HepG2 (cell line): ENCODE measurements around the gene TMBIM6. TPM values are rescaled to one million over a fixed set of nuclear protein-coding genes. Genes with fewer than 3 reads are reported as not detected.

Source experiments
- ARID4A ChIP-seq: sonication (generic); formaldehyde crosslinking; IDR thresholded peaks from 2 replicates; pipeline ENCODE4 v1.5.0; 2020; ENCODE audit warnings: mild to moderate bottlenecking, missing genetic modification reagents, borderline replicate concordance
- BORCS8-MEF2B ChIP-seq: sonication (generic); formaldehyde crosslinking; IDR thresholded peaks from 2 replicates; pipeline ENCODE4 v1.8.0; 2022; ENCODE audit warnings: mild to moderate bottlenecking, missing genetic modification reagents
- CBX5 ChIP-seq: sonication (generic); formaldehyde crosslinking; IDR thresholded peaks from 2 replicates; pipeline ENCODE4 v1.4.0; 2020; ENCODE audit warnings: missing genetic modification reagents, borderline replicate concordance
- CC2D1A ChIP-seq: sonication (generic); formaldehyde crosslinking; IDR thresholded peaks from 2 replicates; pipeline ENCODE4 v1.8.1; 2023; ENCODE audit warnings: mild to moderate bottlenecking, missing genetic modification reagents
- E2F5 ChIP-seq: sonication (generic); formaldehyde crosslinking; conservative IDR thresholded peaks from 2 replicates; pipeline ENCODE4 v1.4.0; 2020; ENCODE audit warnings: missing genetic modification reagents
- ETV6 ChIP-seq: sonication (generic); formaldehyde crosslinking; conservative IDR thresholded peaks from 2 replicates; pipeline ENCODE4 v1.4.0; 2020; ENCODE audit warnings: missing genetic modification reagents
- HIVEP1 ChIP-seq: sonication (generic); formaldehyde crosslinking; IDR thresholded peaks from 2 replicates; pipeline ENCODE4 v1.4.0; 2020; ENCODE audit warnings: mild to moderate bottlenecking, missing genetic modification reagents
- HNF1B ChIP-seq: sonication (generic); formaldehyde crosslinking; IDR thresholded peaks from 2 replicates; pipeline ENCODE4 v1.5.1; 2020; ENCODE audit warnings: mild to moderate bottlenecking, moderate library complexity, missing genetic modification reagents
- IRF1 ChIP-seq: sonication (generic); formaldehyde crosslinking; IDR thresholded peaks from 2 replicates; pipeline ENCODE4 v1.4.0; 2020; ENCODE audit warnings: low read depth, mild to moderate bottlenecking, missing genetic modification reagents
- JDP2 ChIP-seq: sonication (generic); formaldehyde crosslinking; IDR thresholded peaks from 2 replicates; pipeline ENCODE4 v1.8.1; 2022; ENCODE audit warnings: missing genetic modification reagents, borderline replicate concordance
- KLF16 ChIP-seq, 2 experiments: sonication (generic) in 1 of 2; formaldehyde crosslinking in 1 of 2; IDR thresholded peaks; 2 replicates each; pipeline versions ENCODE4 v1.6.1 to v1.8.0; 2016 to 2023; ENCODE audit warnings: missing genetic modification reagents in 2 of 2, missing compliant biosample characterization in 1 of 2
- MXI1 ChIP-seq: IDR thresholded peaks from 3 replicates; pipeline ENCODE4 v1.6.1; 2012; ENCODE audit warnings: low read depth, low read length, inconsistent platforms, borderline replicate concordance
- NCOA5 ChIP-seq: sonication (generic); formaldehyde crosslinking; IDR thresholded peaks from 2 replicates; pipeline ENCODE4 v1.4.0; 2020; ENCODE audit warnings: missing genetic modification reagents
- NFE2L1 ChIP-seq: sonication (generic); formaldehyde crosslinking; IDR thresholded peaks from 2 replicates; pipeline ENCODE4 v1.4.0; 2020; ENCODE audit warnings: missing genetic modification reagents, mild to moderate bottlenecking, borderline replicate concordance
- NR2C2 ChIP-seq: sonication (generic); formaldehyde crosslinking; IDR thresholded peaks from 2 replicates; pipeline ENCODE4 v1.4.0; 2020; ENCODE audit warnings: missing genetic modification reagents, mild to moderate bottlenecking, moderate library complexity, borderline replicate concordance
- REXO4 ChIP-seq: sonication (generic); formaldehyde crosslinking; IDR thresholded peaks from 2 replicates; pipeline ENCODE4 v1.8.0; 2022; ENCODE audit warnings: missing genetic modification reagents, mild to moderate bottlenecking, borderline replicate concordance
- SOX6 ChIP-seq, 2 experiments: fragments of 450-650 bp in 1 of 2; sonication (generic) in 1 of 2; formaldehyde crosslinking in 1 of 2; IDR thresholded peaks; 2 replicates each; pipeline versions ENCODE4 v1.4.0 to v1.6.1; 2017 to 2020; ENCODE audit warnings: antibody characterized with exemption in 1 of 2, mild to moderate bottlenecking in 1 of 2, missing genetic modification reagents in 1 of 2
- TEAD3 ChIP-seq: optimal IDR thresholded peaks from 2 replicates; pipeline ENCODE3; 2016; ENCODE audit warnings: borderline replicate concordance
- ZNF263 ChIP-seq: sonication (generic); formaldehyde crosslinking; IDR thresholded peaks from 2 replicates; pipeline ENCODE4 v1.4.0; 2020; ENCODE audit warnings: missing genetic modification reagents
- ZNF33A ChIP-seq: sonication (generic); formaldehyde crosslinking; IDR thresholded peaks from 2 replicates; pipeline ENCODE4 v1.5.1; 2020; ENCODE audit warnings: missing genetic modification reagents, mild to moderate bottlenecking, moderate library complexity, borderline replicate concordance
- ZNF660 ChIP-seq: sonication (generic); formaldehyde crosslinking; IDR thresholded peaks from 2 replicates; pipeline ENCODE4 v1.5.1; 2020; ENCODE audit warnings: mild to moderate bottlenecking, low read depth, missing genetic modification reagents, borderline replicate concordance
- ZNF724P ChIP-seq: sonication (generic); formaldehyde crosslinking; IDR thresholded peaks from 2 replicates; pipeline ENCODE4 v1.8.0; 2022; ENCODE audit warnings: missing genetic modification reagents, borderline replicate concordance
- ZSCAN9 ChIP-seq: IDR thresholded peaks from 2 replicates; pipeline ENCODE4 v1.6.1; 2016; ENCODE audit warnings: borderline replicate concordance
- polyA plus RNA-seq, 8 experiments: library from polyadenylated mRNA; depleted of rRNA in 3 of 8; stranded (reverse) in 7 of 8; unstranded in 1 of 8; fragments of >200 nt; fragmentation: Illumina TruSeq in 4 of 8; extraction: Trizol in 4 of 8; gene quantifications; 2 replicates each; pipeline versions ENCODE4 v1.2.1 to v1.2.3, GENCODE V29; 2011 to 2016; ENCODE audit warnings: low read depth in 4 of 8, missing spikeins in 1 of 8, mixed read lengths in 1 of 8; ENCODE audit not compliant: insufficient read depth in 1 of 8
- total RNA-seq, 5 experiments: library from RNA; depleted of rRNA; stranded (reverse); fragments of >200 nt; fragmentation: Illumina TruSeq; extraction: Trizol; gene quantifications; 2 replicates each; pipeline ENCODE4 v1.2.3, GENCODE V29; 2016; ENCODE audit warnings: low read depth in 1 of 5

The TMBIM6 gene
- total and polyA plus RNA-seq, 2 of the 13 experiments (the other 11 are each of a cell fraction or from before 2014, with no cell fraction given), result 412 to 468 TPM

- no peak for TF ChIP-seq MXI1
- no peak for TF ChIP-seq CC2D1A (CRISPR knock-in tag)
- TF ChIP-seq NR2C2, result no peak
- TF ChIP-seq CBX5 (CRISPR knock-in tag), result 0 out of 2 replicates have a peak, but pooled peaks have one; percentile 33
- TF ChIP-seq NCOA5, result no peak
- no peak for TF ChIP-seq ETV6 (CRISPR knock-in tag)
- no peak for TF ChIP-seq NFE2L1 (CRISPR knock-in tag)
- TF ChIP-seq E2F5 (CRISPR knock-in tag), result no peak
- TF ChIP-seq ZNF263, result no peak
- TF ChIP-seq HIVEP1 (CRISPR knock-in tag), result no peak
- no peak for TF ChIP-seq BORCS8-MEF2B (CRISPR knock-in tag)
- no peak for TF ChIP-seq IRF1 (CRISPR knock-in tag)
- no peak for TF ChIP-seq ZNF724P
- TF ChIP-seq REXO4, result no peak
- peak; percentile 25; the same call in 1 of the 2 replicates for TF ChIP-seq HNF1B (CRISPR knock-in tag)
- TF ChIP-seq ZNF33A (CRISPR knock-in tag), result no peak
- TF ChIP-seq TEAD3 (CRISPR knock-in tag), result peak; percentile 68
- TF ChIP-seq ARID4A (CRISPR knock-in tag), result peak; percentile 17; the same call in 1 of the 2 replicates
- no peak for TF ChIP-seq SOX6 (IDR thresholded peaks at IDR 0.05)
- TF ChIP-seq SOX6 (CRISPR knock-in tag; IDR thresholded peaks at IDR 0.05), result 0 out of 2 replicates have a peak, but pooled peaks have one; percentile 21
- TF ChIP-seq KLF16 (CRISPR knock-in tag; IDR thresholded peaks at IDR 0.05), result no peak
- no peak for TF ChIP-seq JDP2
- TF ChIP-seq ZSCAN9 (CRISPR knock-in tag), result no peak
- no peak for TF ChIP-seq ZNF660
These were observed 35.1 kb downstream of the TMBIM6 start (continued) for GRCh38 chr12:49776413-49776812.
